ENCODE measurements around the gene ID3.

Gene ID3

GRCh38 chr1:23564529-23565122, 5.3 kb upstream of the ID3 start:
- H3K4me3 ChIP-seq (ENCODE audit: low read depth, low read length), result no peak overlapping the region
- peak overlapping the region; percentile 32 for H3K27ac ChIP-seq
- TF ChIP-seq CTCF (IDR thresholded peaks at IDR 0.05; ENCODE audit: low read depth, low read length), result no peak

DNA sequence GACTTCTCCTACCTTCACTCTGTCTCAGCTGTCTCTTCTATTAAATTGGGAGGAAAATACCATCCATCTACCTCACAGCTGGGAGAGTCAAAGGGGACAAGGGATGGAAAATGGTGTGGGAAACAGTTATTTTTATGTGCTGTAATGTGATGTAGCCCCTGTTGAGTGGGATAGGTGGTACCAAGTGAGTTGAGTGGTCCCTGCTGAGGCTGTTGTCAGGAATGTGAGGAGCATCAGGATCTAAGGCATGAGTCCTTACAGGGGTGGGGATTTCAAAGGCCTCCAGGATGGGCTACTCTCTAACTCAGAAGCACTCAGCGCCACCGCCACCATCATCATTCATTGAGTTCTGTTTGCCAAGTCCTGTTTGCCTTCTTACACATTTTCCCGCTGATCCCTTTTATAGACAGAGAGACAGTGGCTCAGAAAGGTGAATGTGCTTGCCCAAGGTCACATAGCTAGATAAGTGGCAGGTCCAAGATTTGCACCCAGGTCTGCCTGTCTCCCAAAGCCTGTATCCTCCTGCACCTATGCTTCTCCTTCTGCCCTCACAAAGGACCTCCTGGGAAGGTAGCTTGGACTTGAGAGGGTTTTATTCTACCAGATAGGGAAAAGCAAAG, 4.6 kb upstream of the ID3 start:
- no peak for DNase-seq

More at GRCh38 chr1:23564529-23565122, 5.3 kb upstream of the ID3 start:
- H3K9me3 ChIP-seq (ENCODE audit: severe bottlenecking), result no peaks in the 10 kb centered on the region
- no peaks in the 10 kb centered on the region for H3K36me3 ChIP-seq
- no peaks in the 10 kb centered on the region for H3K27me3 ChIP-seq (ENCODE audit: insufficient read depth, low read depth, severe bottlenecking)
- DNase-seq, result peak; percentile 68

DNA sequence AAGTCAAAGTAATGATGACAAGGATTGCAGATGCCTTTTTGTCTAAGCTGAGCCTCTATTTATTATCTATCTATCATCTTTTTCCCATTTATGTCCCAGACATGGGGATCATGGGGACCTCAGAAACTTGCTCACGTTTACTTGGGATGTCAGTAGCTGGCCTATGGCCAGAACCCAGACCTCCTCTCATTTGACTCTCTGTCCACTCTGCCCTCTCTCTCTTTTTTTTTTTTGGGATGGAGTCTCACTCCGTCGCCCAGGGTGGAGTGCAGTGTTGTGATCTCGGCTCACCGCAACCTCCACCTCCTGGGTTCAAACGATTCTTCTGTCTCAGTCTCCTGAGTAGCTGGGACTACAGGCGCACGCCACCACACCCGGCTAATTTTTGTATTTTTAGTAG, 3.7 kb upstream of the ID3 start:
- DNase-seq, result no peak
- no peak overlapping the region for H3K4me3 ChIP-seq (ENCODE audit: low read depth, low read length)
- H3K36me3 ChIP-seq, result peaks cover 9% of the 10 kb centered on the region
- no peaks in the 10 kb centered on the region for H3K9me3 ChIP-seq (ENCODE audit: severe bottlenecking)
- no peak overlapping the region for H3K27ac ChIP-seq
- no peak for TF ChIP-seq CTCF (IDR thresholded peaks at IDR 0.05; ENCODE audit: low read depth, low read length)
- no peaks in the 10 kb centered on the region for H3K27me3 ChIP-seq (ENCODE audit: insufficient read depth, low read depth, severe bottlenecking)

More for the DNA sequence above, 4.6 kb upstream of the ID3 start:
- no peaks in the 10 kb centered on the region for H3K27me3 ChIP-seq (ENCODE audit: insufficient read depth, low read depth, severe bottlenecking)
- no peaks in the 10 kb centered on the region for H3K9me3 ChIP-seq (ENCODE audit: severe bottlenecking)
- H3K27ac ChIP-seq, result no peak overlapping the region
- TF ChIP-seq CTCF (IDR thresholded peaks at IDR 0.05; ENCODE audit: low read depth, low read length), result no peak
- H3K4me3 ChIP-seq (ENCODE audit: low read depth, low read length), result no peak overlapping the region
- H3K36me3 ChIP-seq, result peaks cover under 1% of the 10 kb centered on the region

DNA sequence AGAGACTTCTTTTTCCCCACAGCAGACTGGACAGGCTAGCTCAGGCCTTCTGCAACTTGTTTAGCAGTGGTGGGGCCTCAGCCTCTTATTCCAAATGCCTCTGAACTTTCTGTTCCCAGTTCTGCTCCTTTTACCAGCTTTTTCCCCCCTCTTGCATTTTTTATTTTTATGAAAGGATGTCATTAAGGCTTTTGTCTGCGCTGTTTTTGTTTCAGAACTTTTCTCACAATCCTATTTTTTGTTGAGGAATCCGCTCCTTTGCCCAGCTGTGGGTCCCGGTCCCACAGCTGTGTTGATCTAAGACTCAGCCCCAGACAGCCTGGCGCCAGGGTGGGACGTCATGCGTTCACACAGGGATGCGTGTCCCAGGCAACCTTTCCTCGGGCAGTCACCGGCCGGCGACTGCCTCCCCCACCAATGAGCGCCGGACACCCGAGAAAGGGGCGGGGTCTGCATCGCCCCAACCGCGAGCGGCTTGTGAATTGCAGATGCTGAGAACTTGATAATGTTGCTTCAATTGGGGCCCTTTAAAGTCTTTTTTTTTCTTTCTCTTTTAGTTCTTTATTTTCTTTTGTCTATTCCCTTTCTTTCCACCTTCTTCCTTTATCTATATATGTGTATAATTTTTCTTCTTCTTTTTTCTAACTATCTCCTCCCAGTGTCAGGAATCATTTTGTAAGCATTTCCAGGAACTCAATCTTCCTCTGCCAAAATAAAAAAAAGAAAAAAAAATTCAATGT, 3.0 kb upstream of the ID3 start:
- Histone ChIP-seq H3K36me3 (peaks cover 16% of the 10 kb centered on the region), H3K9me3 (ENCODE audit: severe bottlenecking) (no peaks in the 10 kb centered on the region), H3K4me3 (ENCODE audit: low read depth, low read length) (no peak overlapping the region), H3K27me3 (ENCODE audit: insufficient read depth, low read depth, severe bottlenecking) (no peaks in the 10 kb centered on the region), H3K27ac (peak overlapping the region; percentile 96)
- no peak for TF ChIP-seq CTCF (IDR thresholded peaks at IDR 0.05; ENCODE audit: low read depth, low read length)
- DNase-seq, result peak; percentile 90

- Histone ChIP-seq H3K9me3 (ENCODE audit: severe bottlenecking) (no peaks in the 10 kb centered on the region), H3K27ac (peak overlapping the region; percentile 96), H3K36me3 (peaks cover 22% of the 10 kb centered on the region), H3K4me3 (ENCODE audit: low read depth, low read length) (no peak overlapping the region), H3K27me3 (ENCODE audit: insufficient read depth, low read depth, severe bottlenecking) (no peaks in the 10 kb centered on the region)
- no peak for TF ChIP-seq CTCF (IDR thresholded peaks at IDR 0.05; ENCODE audit: low read depth, low read length)
- DNase-seq, result no peak
Measured at GRCh38 chr1:23561813-23562100, 2.5 kb upstream of the ID3 start.
